Measurements from ENCODE around the gene FXYD1. TPM values are rescaled to one million over a fixed set of nuclear protein-coding genes. Genes with fewer than 3 reads are reported as not detected.

The FXYD1 gene
- total RNA-seq, 1 donor from 2014 or later = 67.6 TPM

DNA sequence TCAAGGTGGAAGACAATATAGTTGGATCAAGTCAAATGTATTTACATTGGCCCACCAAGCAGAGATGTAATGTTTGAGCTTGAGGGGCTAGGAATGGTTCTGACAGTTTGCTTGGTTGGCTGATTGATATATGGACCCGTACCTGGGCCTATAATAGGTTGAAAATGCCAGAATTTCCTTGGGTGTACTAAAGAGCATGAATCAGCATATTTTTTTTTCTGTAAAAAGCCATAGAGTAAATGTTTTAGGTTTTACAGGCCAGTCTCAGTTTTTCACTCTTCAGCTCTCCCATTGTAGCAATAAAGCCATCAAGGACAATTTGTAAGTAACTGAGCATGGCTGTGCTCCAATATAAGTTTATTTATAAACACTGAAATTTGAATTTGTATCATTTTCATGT is 42.8 kb downstream of the FXYD1 start:
- intact Hi-C loops (cut with DNase I) = no loop called here
- Histone ChIP-seq H3K4me3 (no peak overlapping the region), H3K27me3 (no peaks in the 10 kb centered on the region), H3K4me1 (no peaks in the 10 kb centered on the region), H3K9me3 (no peaks in the 10 kb centered on the region), H3K36me3 (no peaks in the 10 kb centered on the region), H3K27ac (no peak overlapping the region)
- TF ChIP-seq CTCF (IDR thresholded peaks at IDR 0.05) = no peak
- ATAC-seq (no peak), DNase-seq (no peak)

GRCh38 chr19:35184267-35184666 is 45.6 kb downstream of the FXYD1 start:
- intact Hi-C loops (cut with DNase I) = no loop called here
- no peak overlapping the region for H3K4me3 ChIP-seq
- DNase-seq = no peak
- no peak for TF ChIP-seq CTCF (IDR thresholded peaks at IDR 0.05)
- H3K9me3 ChIP-seq = no peaks in the 10 kb centered on the region
- H3K4me1 ChIP-seq = no peaks in the 10 kb centered on the region
- no peaks in the 10 kb centered on the region for H3K27me3 ChIP-seq
- no peak for ATAC-seq
- H3K36me3 ChIP-seq = no peaks in the 10 kb centered on the region
- H3K27ac ChIP-seq = no peak overlapping the region

GRCh38 chr19:35184884-35185283 is 46.3 kb downstream of the FXYD1 start:
- H3K9me3 ChIP-seq = no peaks in the 10 kb centered on the region
- intact Hi-C loops (cut with DNase I) = no loop called here
- no peak overlapping the region for H3K4me3 ChIP-seq
- H3K36me3 ChIP-seq = no peaks in the 10 kb centered on the region
- H3K4me1 ChIP-seq = no peaks in the 10 kb centered on the region
- no peak for DNase-seq
- H3K27me3 ChIP-seq = no peaks in the 10 kb centered on the region
- H3K27ac ChIP-seq = no peak overlapping the region
- ATAC-seq = no peak
- no peak for TF ChIP-seq CTCF (IDR thresholded peaks at IDR 0.05)

Other genes with a start within 250 kb of the FXYD1 start
- gene ZNF30, start 211.9 kb upstream of the FXYD1 start, total RNA-seq = 4.8 TPM
- gene ZNF792, start 174.6 kb upstream of the FXYD1 start, total RNA-seq = 11.5 TPM
- 107 TPM for gene GRAMD1A, start 138.5 kb upstream of the FXYD1 start, total RNA-seq
- gene SCN1B, start 108.4 kb upstream of the FXYD1 start, total RNA-seq = 8.7 TPM
- 36.4 TPM for gene HPN, start 97.1 kb upstream of the FXYD1 start, total RNA-seq
- gene FXYD3, start 23.0 kb upstream of the FXYD1 start, total RNA-seq = 145 TPM
- 6.7 TPM for gene LGI4, start 3.8 kb upstream of the FXYD1 start, total RNA-seq
- 0.61 TPM for gene FXYD7, start 4.4 kb downstream of the FXYD1 start, total RNA-seq
- gene FXYD5, start 15.9 kb downstream of the FXYD1 start, total RNA-seq = 124 TPM
- gene FAM187B, start 89.9 kb downstream of the FXYD1 start, total RNA-seq = not detected
- gene LSR, start 110.2 kb downstream of the FXYD1 start, total RNA-seq = 79.1 TPM
- gene USF2, start 130.1 kb downstream of the FXYD1 start, total RNA-seq = 152 TPM
- 1.5 TPM for gene HAMP, start 143.7 kb downstream of the FXYD1 start, total RNA-seq
- gene MAG, start 153.3 kb downstream of the FXYD1 start, total RNA-seq = not detected
- gene CD22, start 190.4 kb downstream of the FXYD1 start, total RNA-seq = 15.8 TPM
- gene FFAR1, start 209.1 kb downstream of the FXYD1 start, total RNA-seq = not detected
- not detected for gene FFAR3, start 219.6 kb downstream of the FXYD1 start, total RNA-seq
- not detected for gene GPR42, start 232.2 kb downstream of the FXYD1 start, total RNA-seq

Measured in upper lobe of right lung (tissue), 1 donor.